Measurements from ENCODE around the gene RAB23. TPM values are rescaled to one million over a fixed set of nuclear protein-coding genes. Genes with fewer than 3 reads are reported as not detected.

RAB23 gene
- total RNA-seq, 4 donors from 2014 or later, result 3.0 to 18.2 (median 5.0) TPM

DNA sequence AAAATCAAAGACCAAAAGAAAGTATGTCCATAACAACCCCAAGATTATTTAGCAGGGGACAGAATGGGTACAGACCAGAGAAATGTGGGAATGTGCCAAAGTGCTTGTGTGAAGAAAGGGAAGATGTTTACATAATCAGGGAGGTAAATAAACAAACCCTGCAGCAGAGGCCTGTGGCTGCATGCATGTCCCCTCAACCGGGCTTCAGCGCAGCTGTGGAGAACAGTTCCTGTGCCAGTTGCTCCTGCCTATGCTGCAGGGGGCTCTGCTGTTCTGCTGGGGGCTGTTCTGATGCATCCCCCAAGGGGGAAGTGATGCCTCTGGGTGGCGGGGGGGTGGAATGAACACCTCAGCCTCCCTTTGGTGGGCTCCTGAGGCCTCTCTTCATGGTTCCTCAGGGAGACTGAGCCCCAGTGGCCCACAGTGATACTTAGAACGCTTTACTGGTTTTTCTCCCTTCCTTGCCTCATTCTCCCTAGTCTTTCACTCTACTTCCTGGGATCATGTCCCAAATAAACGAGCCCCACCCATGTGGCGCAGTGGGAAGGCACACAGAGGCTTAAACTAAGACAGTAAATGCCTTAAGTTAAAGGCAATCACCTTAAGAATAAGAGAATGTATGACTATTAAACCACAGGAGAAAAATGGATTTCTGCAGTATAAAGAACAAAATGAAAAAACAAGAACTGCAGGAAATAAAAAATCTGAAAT lies 23.0 kb downstream of the RAB23 start:
- H3K27ac ChIP-seq, result no peak overlapping the region

DNA sequence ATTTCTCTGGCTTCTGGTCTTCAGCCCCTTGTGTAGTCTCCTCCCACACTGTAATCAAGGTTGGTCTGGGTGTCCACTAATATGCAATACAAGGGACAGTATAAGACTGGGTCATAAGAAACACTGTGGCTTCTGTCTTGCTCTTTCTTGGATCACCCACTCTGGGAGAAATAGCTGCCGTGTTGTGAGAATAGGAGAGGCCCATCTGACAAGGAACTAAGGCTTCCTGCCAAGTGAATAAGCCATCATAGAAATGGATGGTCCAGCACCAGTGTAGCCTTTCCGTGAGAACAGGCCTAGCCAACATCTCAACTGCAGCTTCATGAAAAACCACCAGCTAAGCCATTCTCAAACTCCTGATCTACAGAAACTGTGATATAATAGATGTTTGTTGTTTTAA lies 26.6 kb downstream of the RAB23 start:
- no peaks in the 10 kb centered on the region for H3K27me3 ChIP-seq
- H3K36me3 ChIP-seq, result no peaks in the 10 kb centered on the region
- H3K4me1 ChIP-seq, result no peaks in the 10 kb centered on the region
- H3K4me3 ChIP-seq, result no peak overlapping the region
- DNase-seq, result no peak
- H3K27ac ChIP-seq, result no peak overlapping the region
- no peaks in the 10 kb centered on the region for H3K9me3 ChIP-seq
- TF ChIP-seq, protein P1, sequence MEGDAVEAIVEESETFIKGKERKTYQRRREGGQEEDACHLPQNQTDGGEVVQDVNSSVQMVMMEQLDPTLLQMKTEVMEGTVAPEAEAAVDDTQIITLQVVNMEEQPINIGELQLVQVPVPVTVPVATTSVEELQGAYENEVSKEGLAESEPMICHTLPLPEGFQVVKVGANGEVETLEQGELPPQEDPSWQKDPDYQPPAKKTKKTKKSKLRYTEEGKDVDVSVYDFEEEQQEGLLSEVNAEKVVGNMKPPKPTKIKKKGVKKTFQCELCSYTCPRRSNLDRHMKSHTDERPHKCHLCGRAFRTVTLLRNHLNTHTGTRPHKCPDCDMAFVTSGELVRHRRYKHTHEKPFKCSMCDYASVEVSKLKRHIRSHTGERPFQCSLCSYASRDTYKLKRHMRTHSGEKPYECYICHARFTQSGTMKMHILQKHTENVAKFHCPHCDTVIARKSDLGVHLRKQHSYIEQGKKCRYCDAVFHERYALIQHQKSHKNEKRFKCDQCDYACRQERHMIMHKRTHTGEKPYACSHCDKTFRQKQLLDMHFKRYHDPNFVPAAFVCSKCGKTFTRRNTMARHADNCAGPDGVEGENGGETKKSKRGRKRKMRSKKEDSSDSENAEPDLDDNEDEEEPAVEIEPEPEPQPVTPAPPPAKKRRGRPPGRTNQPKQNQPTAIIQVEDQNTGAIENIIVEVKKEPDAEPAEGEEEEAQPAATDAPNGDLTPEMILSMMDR (IDR thresholded peaks at IDR 0.05), result no peak
- no peak for TF ChIP-seq POLR2A (IDR thresholded peaks at IDR 0.05)

More for the DNA sequence above, 23.0 kb downstream of the RAB23 start:
- no peak for TF ChIP-seq POLR2A (IDR thresholded peaks at IDR 0.05)
- TF ChIP-seq, protein P1 (IDR thresholded peaks at IDR 0.05), result no peak
- Histone ChIP-seq H3K36me3 (no peaks in the 10 kb centered on the region), H3K27me3 (no peaks in the 10 kb centered on the region), H3K4me1 (no peaks in the 10 kb centered on the region), H3K9me3 (no peaks in the 10 kb centered on the region), H3K4me3 (no peak overlapping the region)
- DNase-seq, result no peak

DNA sequence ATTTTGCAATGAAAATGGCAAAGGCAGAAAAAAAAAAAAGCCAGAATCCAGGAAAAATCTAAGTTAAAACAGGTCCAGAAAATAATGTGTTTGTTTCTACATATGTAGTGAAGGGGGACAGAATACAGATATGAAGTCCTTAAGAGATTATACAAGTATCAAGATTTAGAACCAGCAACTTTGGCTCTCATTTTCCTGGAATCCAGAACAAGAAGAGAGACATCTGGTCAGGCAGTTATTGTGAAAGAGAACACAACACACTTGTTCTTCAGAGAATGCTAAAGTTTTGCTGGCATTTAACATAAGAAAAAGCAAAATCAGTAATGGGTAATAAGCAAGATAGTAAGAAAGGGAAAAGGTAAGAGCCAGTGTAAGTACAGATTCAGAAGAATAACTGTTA lies 28.9 kb downstream of the RAB23 start:
- no peaks in the 10 kb centered on the region for H3K9me3 ChIP-seq
- no peaks in the 10 kb centered on the region for H3K36me3 ChIP-seq
- DNase-seq, result no peak
- H3K4me3 ChIP-seq, result no peak overlapping the region
- no peaks in the 10 kb centered on the region for H3K4me1 ChIP-seq
- H3K27ac ChIP-seq, result no peak overlapping the region
- no peaks in the 10 kb centered on the region for H3K27me3 ChIP-seq
- no peak for TF ChIP-seq POLR2A (IDR thresholded peaks at IDR 0.05)
- TF ChIP-seq, protein P1 (IDR thresholded peaks at IDR 0.05), result no peak

DNA sequence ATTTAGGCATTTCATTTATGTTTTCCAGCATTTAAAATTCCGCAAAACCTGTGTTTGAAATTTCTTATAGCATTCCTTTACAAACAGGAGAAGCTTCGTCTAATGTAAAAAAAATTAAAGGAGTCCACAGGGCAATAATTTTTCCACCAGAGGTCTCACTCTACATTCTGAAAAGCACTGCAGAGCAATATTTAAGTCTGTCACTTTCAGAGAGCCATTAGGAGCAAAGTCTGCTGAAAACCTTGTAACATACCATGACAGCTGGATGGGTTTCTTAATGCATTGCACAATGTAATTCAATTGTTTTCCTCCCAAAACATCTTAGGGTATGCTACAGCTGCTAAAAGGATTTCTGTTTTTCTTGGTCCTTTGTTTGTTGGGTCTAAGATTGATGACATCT lies 32.0 kb downstream of the RAB23 start:
- TF ChIP-seq POLR2A (IDR thresholded peaks at IDR 0.05), result no peak
- TF ChIP-seq, protein P1 (IDR thresholded peaks at IDR 0.05), result peak in 4 of 6 experiments; percentile 5 to 26 (median 22)
- Histone ChIP-seq H3K27me3 (no peaks in the 10 kb centered on the region), H3K36me3 (no peaks in the 10 kb centered on the region), H3K4me3 (no peak overlapping the region), H3K27ac (no peak overlapping the region), H3K4me1 (no peaks in the 10 kb centered on the region), H3K9me3 (no peaks in the 10 kb centered on the region)
- DNase-seq, result no peak

DNA sequence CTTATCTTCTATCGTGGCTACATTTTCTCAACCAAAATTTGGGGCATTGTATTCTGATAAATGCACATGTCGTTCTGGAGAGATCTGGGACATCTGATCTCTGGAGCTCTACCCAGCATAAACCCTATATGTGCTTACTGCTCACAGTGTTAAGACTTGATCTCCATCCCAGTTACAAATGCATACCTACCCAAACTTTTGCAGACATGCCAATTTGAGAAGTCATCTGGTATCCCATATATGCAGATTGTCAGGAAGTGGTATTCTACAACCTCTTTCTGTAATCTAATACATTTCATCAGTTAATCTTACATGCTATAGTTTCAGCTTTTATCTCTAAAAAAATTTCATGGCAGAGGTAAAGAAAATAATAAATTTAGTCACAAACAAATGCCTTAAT lies 38.8 kb downstream of the RAB23 start:
- Histone ChIP-seq H3K27me3 (no peaks in the 10 kb centered on the region), H3K4me3 (no peak overlapping the region), H3K36me3 (no peaks in the 10 kb centered on the region), H3K9me3 (no peaks in the 10 kb centered on the region), H3K4me1 (no peaks in the 10 kb centered on the region), H3K27ac (no peak overlapping the region)
- DNase-seq, result no peak
- TF ChIP-seq, protein P1 (IDR thresholded peaks at IDR 0.05), result no peak
- TF ChIP-seq POLR2A (IDR thresholded peaks at IDR 0.05), result no peak

Data from Peyer's patch (tissue), 4 donors.